ENCODE data around the gene RPL22. TPM values are rescaled to one million over a fixed set of nuclear protein-coding genes. Genes with fewer than 3 reads are reported as not detected.

The RPL22 gene
- total RNA-seq (2021; fragmentation: NEBNext Ultra II Directional; extraction: Animal tissue kit (Norgen Biotek cat#: 25700)): 100 to 1,000 TPM; 233 to 341 (median 324) TPM
- long read RNA-seq, transcript RPL22-206 (3 exons, 2,279 nt): minor isoform, 72 of 628 reads
- long read RNA-seq, transcript RPL22-201 (4 exons, 2,078 nt): major isoform, 500 of 628 reads
- long read RNA-seq, partial matches to known transcripts: 3 of 628 reads
- long read RNA-seq, other reads (novel, unspliced or antisense): 53 of 628 reads

DNA sequence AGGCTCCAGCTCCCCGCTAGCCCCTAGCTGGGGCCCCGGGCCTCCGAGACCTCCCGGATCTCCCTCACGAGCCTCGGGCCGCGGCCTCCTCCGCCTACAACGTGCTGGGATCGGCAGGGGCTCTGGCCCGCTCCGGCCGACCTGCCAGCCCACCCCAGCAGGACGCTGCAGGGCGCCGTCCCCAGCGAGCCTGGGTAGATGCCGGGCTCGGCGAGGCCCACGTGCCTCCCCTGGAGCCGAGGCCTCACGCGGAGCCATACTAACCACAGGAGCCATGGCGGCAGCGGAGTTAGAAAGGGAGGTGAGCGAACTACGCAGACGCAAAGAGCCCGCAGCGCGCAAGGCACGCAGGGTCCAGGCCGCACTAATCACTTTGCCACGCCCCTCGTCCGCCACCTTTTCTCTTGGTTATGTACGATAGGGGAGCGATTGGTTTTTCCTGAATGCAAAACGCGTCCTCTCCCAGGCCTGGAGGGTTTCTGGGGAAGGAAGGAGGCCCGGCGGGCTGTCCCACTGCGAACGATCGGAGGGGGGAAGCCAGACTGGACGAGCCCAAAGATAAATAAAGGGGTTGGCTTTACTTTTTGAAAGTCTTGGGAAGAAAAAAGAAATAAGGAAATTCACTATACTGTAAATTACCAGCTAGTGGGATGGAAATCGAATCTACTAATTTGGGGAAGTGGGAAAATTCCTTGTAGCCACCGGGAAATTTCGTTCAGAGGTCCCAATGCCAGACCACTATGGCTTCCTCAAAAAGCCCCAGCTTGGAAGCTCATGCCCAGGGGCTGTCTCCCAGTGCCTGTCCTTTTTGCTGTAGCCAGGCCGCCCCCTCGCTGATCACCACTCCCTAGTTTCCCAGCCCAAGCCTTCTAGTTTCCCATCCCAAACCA is at the start of gene RPL22:
RPL22 (minus strand) TSS at position 298 of the 890 bp plus-strand sequence; CDS start at position 276, 22 bp downstream.
- Mint-ChIP-seq H3K36me3 (ENCODE audit: low read depth) (peaks cover 30% of the 10 kb centered on the region), H3K9me3 (no peaks in the 10 kb centered on the region), H3K27ac (peak within 1 kb of the TSS; percentile 77), H3K27me3 (ENCODE audit: insufficient read depth) (peaks cover 4% of the 10 kb centered on the region), H3K4me3 (peak within 1 kb of the TSS; percentile 93), H3K4me1 (ENCODE audit: low read depth) (peaks cover 36% of the 10 kb centered on the region)
- TF ChIP-seq, protein P1, sequence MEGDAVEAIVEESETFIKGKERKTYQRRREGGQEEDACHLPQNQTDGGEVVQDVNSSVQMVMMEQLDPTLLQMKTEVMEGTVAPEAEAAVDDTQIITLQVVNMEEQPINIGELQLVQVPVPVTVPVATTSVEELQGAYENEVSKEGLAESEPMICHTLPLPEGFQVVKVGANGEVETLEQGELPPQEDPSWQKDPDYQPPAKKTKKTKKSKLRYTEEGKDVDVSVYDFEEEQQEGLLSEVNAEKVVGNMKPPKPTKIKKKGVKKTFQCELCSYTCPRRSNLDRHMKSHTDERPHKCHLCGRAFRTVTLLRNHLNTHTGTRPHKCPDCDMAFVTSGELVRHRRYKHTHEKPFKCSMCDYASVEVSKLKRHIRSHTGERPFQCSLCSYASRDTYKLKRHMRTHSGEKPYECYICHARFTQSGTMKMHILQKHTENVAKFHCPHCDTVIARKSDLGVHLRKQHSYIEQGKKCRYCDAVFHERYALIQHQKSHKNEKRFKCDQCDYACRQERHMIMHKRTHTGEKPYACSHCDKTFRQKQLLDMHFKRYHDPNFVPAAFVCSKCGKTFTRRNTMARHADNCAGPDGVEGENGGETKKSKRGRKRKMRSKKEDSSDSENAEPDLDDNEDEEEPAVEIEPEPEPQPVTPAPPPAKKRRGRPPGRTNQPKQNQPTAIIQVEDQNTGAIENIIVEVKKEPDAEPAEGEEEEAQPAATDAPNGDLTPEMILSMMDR (IDR thresholded peaks at IDR 0.05): no peak
- DNase-seq: peak; percentile 99

DNA sequence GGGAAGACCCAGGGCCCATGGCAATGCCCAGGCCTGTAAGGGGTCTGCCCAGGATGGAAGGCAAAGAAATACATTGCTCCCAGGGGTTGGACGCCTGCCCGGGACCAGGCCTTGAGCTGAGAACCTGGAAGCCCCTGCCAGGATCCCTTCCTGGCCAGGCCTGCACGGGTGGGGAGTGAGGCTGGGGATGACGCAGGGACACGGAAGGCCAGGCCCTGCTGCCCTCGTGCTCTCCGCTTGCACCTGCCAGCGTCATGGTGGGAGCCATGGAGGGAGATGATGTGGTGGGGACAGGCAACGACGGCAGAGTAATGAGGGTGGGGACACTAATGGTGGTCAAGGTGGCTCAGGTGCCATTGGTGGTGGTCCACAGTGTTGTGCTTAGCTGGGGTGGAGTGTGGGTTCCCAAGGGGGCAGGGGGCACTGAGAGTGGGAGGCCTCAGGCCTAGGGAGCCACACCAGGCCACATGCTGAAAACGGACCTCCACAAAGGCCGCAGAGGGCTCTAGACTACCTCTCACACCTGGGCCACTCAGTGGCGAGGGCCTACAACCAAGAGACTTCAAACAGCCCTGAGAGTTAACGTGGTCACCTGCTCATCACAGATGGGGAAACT is 48.9 kb upstream of the RPL22 start:
- H3K27ac Mint-ChIP-seq: no peak overlapping the region
- TF ChIP-seq, protein P1 (IDR thresholded peaks at IDR 0.05): no peak
- no peaks in the 10 kb centered on the region for H3K9me3 Mint-ChIP-seq
- H3K4me1 Mint-ChIP-seq (ENCODE audit: low read depth): peaks cover 7% of the 10 kb centered on the region
- H3K36me3 Mint-ChIP-seq (ENCODE audit: low read depth): no peaks in the 10 kb centered on the region
- H3K27me3 Mint-ChIP-seq (ENCODE audit: insufficient read depth): peaks cover 20% of the 10 kb centered on the region
- no peak for DNase-seq
- no peak overlapping the region for H3K4me3 Mint-ChIP-seq

DNA sequence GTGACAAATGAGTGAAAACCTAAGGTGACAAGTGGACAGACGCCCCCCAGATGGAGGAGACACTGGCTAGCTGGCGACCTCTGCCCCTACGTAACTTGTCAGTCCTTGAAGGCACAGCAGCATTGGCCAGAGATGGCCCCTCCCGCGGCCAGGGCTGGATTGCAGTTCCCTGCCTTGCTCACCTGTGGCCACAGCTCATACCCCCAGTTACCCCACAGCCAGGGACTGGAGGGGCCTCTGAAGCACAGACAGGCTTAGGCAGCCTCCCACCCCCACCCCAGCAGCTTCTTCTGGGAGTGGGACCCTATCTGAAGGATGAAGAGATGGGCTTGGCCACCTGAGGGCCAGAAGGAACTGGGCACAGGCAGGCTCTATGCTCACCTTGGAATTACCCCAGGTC is 48.3 kb upstream of the RPL22 start:
- H3K36me3 Mint-ChIP-seq (ENCODE audit: low read depth): no peaks in the 10 kb centered on the region
- TF ChIP-seq, protein P1 (IDR thresholded peaks at IDR 0.05): no peak
- H3K27me3 Mint-ChIP-seq (ENCODE audit: insufficient read depth): peaks cover 20% of the 10 kb centered on the region
- H3K4me1 Mint-ChIP-seq (ENCODE audit: low read depth): peaks cover 7% of the 10 kb centered on the region
- no peak overlapping the region for H3K4me3 Mint-ChIP-seq
- DNase-seq: no peak
- H3K9me3 Mint-ChIP-seq: no peaks in the 10 kb centered on the region
- no peak overlapping the region for H3K27ac Mint-ChIP-seq

DNA sequence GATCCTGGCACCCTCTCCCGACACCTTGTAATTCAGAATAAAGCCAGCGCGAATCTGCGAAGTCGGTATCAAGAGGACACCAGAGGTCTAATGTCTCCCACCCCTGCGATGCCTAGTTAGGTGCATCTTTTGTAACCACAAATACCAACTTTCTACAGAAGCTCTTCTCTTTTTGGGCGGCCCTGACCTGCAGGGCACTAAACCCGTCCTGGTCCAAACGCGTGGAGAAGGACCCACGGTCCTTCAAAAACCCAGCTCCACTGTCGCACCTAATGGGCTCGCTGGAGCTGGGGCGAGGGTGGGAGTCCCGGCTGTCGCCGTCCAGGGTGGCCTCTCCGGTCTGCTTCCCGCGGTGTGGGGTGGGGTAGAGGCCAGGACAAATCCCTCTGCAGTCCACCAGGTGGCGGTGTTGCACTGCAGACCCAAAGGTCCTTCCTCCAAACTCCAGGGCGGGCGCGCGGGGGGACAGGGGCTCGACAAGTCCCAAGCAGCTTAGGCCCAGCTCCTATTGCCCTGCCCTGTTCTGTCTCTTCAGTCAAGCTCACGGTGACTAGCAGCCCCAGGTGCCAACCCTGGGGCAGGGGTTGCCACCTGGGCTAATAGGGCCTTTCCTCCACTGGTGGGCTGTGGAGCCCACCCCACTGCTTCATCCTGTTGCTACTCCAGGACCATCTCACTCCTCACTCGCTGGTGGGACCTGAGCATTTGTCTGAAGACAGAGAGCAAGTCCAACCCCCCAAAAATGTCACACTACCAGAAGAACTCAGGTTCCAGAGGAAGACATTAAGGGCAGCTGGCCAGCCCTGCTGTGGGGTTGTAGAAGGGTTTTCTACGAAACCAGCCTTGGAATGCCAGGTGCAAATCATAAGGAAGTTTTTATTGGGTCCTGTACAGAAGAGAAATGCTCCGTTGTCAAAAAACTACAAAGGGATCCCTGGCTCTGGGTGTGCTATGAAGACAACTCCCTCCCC is 47.4 kb upstream of the RPL22 start:
- H3K9me3 Mint-ChIP-seq: no peaks in the 10 kb centered on the region
- H3K27me3 Mint-ChIP-seq (ENCODE audit: insufficient read depth): peaks cover 20% of the 10 kb centered on the region
- DNase-seq: peak; percentile 44
- no peak overlapping the region for H3K27ac Mint-ChIP-seq
- TF ChIP-seq, protein P1 (IDR thresholded peaks at IDR 0.05): peak; percentile 99
- H3K4me3 Mint-ChIP-seq: peak overlapping the region; percentile 59; the same call in 1 of the 2 replicates
- peaks cover 7% of the 10 kb centered on the region for H3K4me1 Mint-ChIP-seq (ENCODE audit: low read depth)
- no peaks in the 10 kb centered on the region for H3K36me3 Mint-ChIP-seq (ENCODE audit: low read depth)
